Suppressor macrophage treated with lipopolysaccharide for 1 hour (primary cell): ENCODE data around the gene RRH.

ENCODE experiments used
- DNase-seq, 3 donors: peaks; one replicate each; pipeline ENCODE4 v3.0.0-alpha.2; 2020 to 2022

RRH gene

DNA sequence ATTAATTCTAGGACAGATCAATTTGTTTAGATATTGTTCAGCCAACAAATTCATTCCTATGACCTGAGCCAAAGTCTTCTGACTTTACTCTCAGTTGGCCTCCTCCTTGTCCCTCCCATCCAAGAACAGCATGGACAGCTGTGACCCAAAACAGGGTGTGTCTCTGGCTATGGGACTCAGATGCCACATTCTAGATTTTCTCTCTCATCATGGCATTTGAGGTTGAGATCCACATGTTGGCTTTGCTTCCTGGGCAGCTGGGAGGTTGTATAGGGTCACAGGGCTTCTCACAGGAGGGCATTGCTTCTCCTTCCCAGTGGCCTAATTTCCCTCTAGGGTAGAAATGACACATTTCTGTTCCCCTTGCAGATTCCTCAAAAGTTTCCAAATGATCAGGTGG, 62.3 kb downstream of the RRH start:
- no peak for DNase-seq
